WTC11 (cell line): Measurements from ENCODE around the gene MET. TPM values are rescaled to one million over a fixed set of nuclear protein-coding genes. Genes with fewer than 3 reads are reported as not detected.
A peak's percentile ranks its signal among the peaks of the same experiment; 100 is the strongest.

Experiments
- ATAC-seq: fragments of 200-7000 bp; cut with Tn5 transposase; 2 replicates; pipeline ENCODE4 v1.10.0; 2021; ENCODE audit warnings: mild to moderate bottlenecking, moderate library complexity
- CTCF ChIA-PET: fragments of 300-600 bp; sonication (Branson Sonifier 250); formaldehyde crosslinking; loops from one replicate; lab custom pipeline; 2021; ENCODE audit warnings: antibody characterized with exemption; lab: Charles Lee
- POLR2A ChIA-PET: fragments of 350-600 bp; sonication (Branson Sonifier 250); formaldehyde crosslinking; loops from one replicate; lab custom pipeline; 2021; ENCODE audit warnings: antibody characterized with exemption; lab: Charles Lee
- DNase-seq: peaks from one replicate; pipeline ENCODE4 v3.0.0; 2021; ENCODE audit warnings: low spot score
- H3K27ac Mint-ChIP-seq: 2 replicates; pipeline ENCODE4 v1.8.0; 2021; ENCODE audit warnings: mixed read lengths
- H3K27me3 Mint-ChIP-seq: 2 replicates; pipeline ENCODE4 v1.8.0; 2021; ENCODE audit warnings: low read depth, mild to moderate bottlenecking, moderate library complexity, mixed read lengths
- H3K36me3 Mint-ChIP-seq: 2 replicates; pipeline ENCODE4 v1.8.0; 2021; ENCODE audit warnings: mixed read lengths
- H3K4me1 Mint-ChIP-seq: 2 replicates; pipeline ENCODE4 v1.8.0; 2022; ENCODE audit warnings: mixed read lengths
- H3K4me3 Mint-ChIP-seq: 2 replicates; pipeline ENCODE4 v1.8.0; 2021; ENCODE audit warnings: mild to moderate bottlenecking, moderate library complexity, mixed read lengths
- H3K9me3 Mint-ChIP-seq: 2 replicates; pipeline ENCODE4 v1.8.0; 2021; ENCODE audit warnings: mixed read lengths
- CREB1 ChIP-seq: sonication (generic); formaldehyde crosslinking; IDR thresholded peaks from 2 replicates; pipeline ENCODE4 v1.8.0; 2023; ENCODE audit warnings: mild to moderate bottlenecking, missing genetic modification reagents
- CREM ChIP-seq: sonication (generic); formaldehyde crosslinking; IDR thresholded peaks from 2 replicates; pipeline ENCODE4 v1.8.1; 2022; ENCODE audit warnings: mild to moderate bottlenecking, missing genetic modification reagents, moderate library complexity
- EMX1 ChIP-seq: fragments of 250-450 bp; sonication (Bioruptor Pico); IDR thresholded peaks from 2 replicates; pipeline ENCODE4 v1.8.0; 2021; ENCODE audit warnings: mild to moderate bottlenecking
- FOXK1 ChIP-seq: sonication (generic); formaldehyde crosslinking; IDR thresholded peaks from 2 replicates; pipeline ENCODE4 v1.8.0; 2022; ENCODE audit warnings: mild to moderate bottlenecking, moderate library complexity, missing genetic modification reagents
- FOXP1 ChIP-seq: sonication (generic); formaldehyde crosslinking; IDR thresholded peaks from 2 replicates; pipeline ENCODE4 v1.8.0; 2022; ENCODE audit warnings: missing genetic modification reagents, mild to moderate bottlenecking, moderate library complexity, borderline replicate concordance
- GABPB1 ChIP-seq: sonication (generic); formaldehyde crosslinking; IDR thresholded peaks from 2 replicates; pipeline ENCODE4 v1.8.1; 2023; ENCODE audit warnings: mild to moderate bottlenecking, missing genetic modification reagents
- NFATC4 ChIP-seq: fragments of 250-450 bp; sonication (Bioruptor Pico); IDR thresholded peaks from 2 replicates; pipeline ENCODE4 v1.9.0; 2021; ENCODE audit warnings: mild to moderate bottlenecking
- NFE2L1 ChIP-seq: sonication (generic); formaldehyde crosslinking; IDR thresholded peaks from 2 replicates; pipeline ENCODE4 v1.8.1; 2023; ENCODE audit warnings: missing genetic modification reagents
- OVOL2 ChIP-seq: fragments of 250-450 bp; sonication (Bioruptor Pico); IDR thresholded peaks from 2 replicates; pipeline ENCODE4 v1.9.0; 2021; ENCODE audit warnings: mild to moderate bottlenecking, borderline replicate concordance
- SMAD3 ChIP-seq: sonication (generic); formaldehyde crosslinking; IDR thresholded peaks from 2 replicates; pipeline ENCODE4 v1.8.0; 2022; ENCODE audit warnings: missing genetic modification reagents, mild to moderate bottlenecking, borderline replicate concordance
- TEAD4 ChIP-seq: sonication (generic); formaldehyde crosslinking; IDR thresholded peaks from 2 replicates; pipeline ENCODE4 v1.8.0; 2022; ENCODE audit warnings: mild to moderate bottlenecking, missing genetic modification reagents
- ZNF396 ChIP-seq: fragments of 250-450 bp; sonication (Bioruptor Pico); IDR thresholded peaks from 2 replicates; pipeline ENCODE4 v1.8.0; 2021; ENCODE audit warnings: mild to moderate bottlenecking, moderate library complexity, borderline replicate concordance
- ZNF423 ChIP-seq: fragments of 250-450 bp; sonication (Bioruptor Pico); IDR thresholded peaks from 2 replicates; pipeline ENCODE4 v2.1.2; 2022; ENCODE audit warnings: mild to moderate bottlenecking, moderate library complexity
- ZNF671 ChIP-seq: fragments of 250-450 bp; sonication (Bioruptor Pico); IDR thresholded peaks from 2 replicates; pipeline ENCODE4 v1.8.0; 2021; ENCODE audit warnings: mild to moderate bottlenecking
- total RNA-seq: library from RNA; stranded (reverse); gene quantifications from 3 replicates; pipeline ENCODE4 v1.2.3, GENCODE V29; 2021
- TF ChIP-seq, protein P1 (sequence below): sonication (generic); formaldehyde crosslinking; IDR thresholded peaks from 2 replicates; pipeline ENCODE4 v1.8.1; 2022; ENCODE audit warnings: low read depth, missing genetic modification reagents, borderline replicate concordance
- TF ChIP-seq, protein P2 (sequence below): sonication (generic); formaldehyde crosslinking; IDR thresholded peaks from 2 replicates; pipeline ENCODE4 v1.8.1; 2023; ENCODE audit warnings: mild to moderate bottlenecking, missing genetic modification reagents
- TF ChIP-seq, protein P3 (sequence below): sonication (generic); formaldehyde crosslinking; IDR thresholded peaks from 2 replicates; pipeline ENCODE4 v1.8.0; 2023; ENCODE audit warnings: missing genetic modification reagents, mild to moderate bottlenecking, borderline replicate concordance
- TF ChIP-seq, protein P4 (sequence below): sonication (generic); formaldehyde crosslinking; IDR thresholded peaks from 2 replicates; pipeline ENCODE4 v1.8.1; 2022; ENCODE audit warnings: low read depth, mild to moderate bottlenecking, moderate library complexity, missing genetic modification reagents, borderline replicate concordance

MET gene
- total RNA-seq, 1 experiment from 2014 or later = 9.4 TPM

DNA sequence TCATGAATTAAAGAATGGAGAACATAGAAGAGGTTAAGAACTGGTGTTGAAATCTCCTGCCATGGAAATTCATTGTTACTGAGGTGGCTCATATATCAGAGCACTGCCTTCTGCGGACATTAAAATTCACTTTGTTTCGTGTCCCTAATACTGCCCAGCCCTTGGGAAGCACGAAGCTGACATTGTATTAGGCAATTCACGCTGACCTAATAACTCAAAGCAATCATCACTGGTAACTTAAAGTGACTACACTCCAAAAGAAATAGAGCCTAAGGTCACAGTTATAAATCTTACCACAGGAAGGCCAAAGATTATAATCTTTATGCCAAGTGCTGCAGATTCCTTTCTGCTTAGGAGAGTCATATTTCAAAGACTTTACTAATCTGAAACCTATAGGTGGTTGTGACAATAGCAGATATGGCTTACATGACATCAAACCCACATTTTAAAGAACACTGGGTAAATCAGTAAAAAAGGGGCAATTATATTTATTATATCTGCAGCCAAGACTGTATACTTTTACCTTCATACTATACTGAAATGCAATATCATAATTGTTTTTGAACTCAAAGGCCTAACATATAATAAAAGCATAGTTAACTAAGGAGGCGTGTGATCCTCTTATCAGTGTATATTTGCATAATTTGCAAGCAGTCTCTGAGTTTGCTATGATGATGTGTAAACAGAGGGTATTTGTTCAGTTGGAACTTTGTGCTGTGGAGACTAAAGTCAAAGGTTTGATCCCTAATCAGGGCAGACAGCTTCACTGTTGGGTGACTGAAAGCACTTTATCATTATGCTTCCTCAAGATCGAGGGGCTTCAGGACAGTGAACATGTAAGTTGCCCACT, 138.5 kb downstream of the MET start:
- Mint-ChIP-seq H3K4me3 (no peak overlapping the region), H3K36me3 (no peaks in the 10 kb centered on the region), H3K27ac (peak overlapping the region; percentile 48; the same call in 1 of the 2 replicates), H3K9me3 (no peaks in the 10 kb centered on the region), H3K4me1 (peaks cover 35% of the 10 kb centered on the region), H3K27me3 (no peaks in the 10 kb centered on the region)
- DNase-seq (no peak), ATAC-seq (peak; percentile 38)
- TF ChIP-seq GABPB1 (CRISPR knock-in tag) = 0 out of 2 replicates have a peak, but pooled peaks have one; percentile 22
- TF ChIP-seq FOXP1 = no peak
- CTCF ChIA-PET = interaction anchor here (0.6 to 1.9 kb wide), 5 partner anchors 9 to 219 kb away, joined by 3 to 8 read pairs (median 3); partner anchors contain the start of gene MET
- POLR2A ChIA-PET = no interaction called here

DNA sequence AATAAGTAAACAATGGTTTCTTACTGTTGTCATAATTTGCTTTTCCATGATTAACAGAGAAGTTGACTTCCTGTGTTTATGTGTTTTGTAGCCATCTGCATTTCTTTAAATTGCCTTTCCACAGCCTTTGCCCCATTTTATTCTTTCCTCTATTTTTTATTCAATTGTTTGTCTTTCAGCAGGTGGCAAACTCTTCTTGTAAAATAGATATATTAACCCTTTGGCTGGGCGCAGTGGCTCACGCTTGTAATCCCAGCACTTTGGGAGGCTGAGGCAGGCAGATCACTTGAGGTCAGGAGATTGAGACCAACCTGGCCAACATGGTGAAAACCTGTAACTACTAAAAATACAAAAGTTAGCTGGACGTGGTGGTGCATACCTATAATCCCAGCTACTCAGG, 139.8 kb downstream of the MET start:
- no peak for DNase-seq
- H3K36me3 Mint-ChIP-seq = no peaks in the 10 kb centered on the region
- ATAC-seq = no peak
- ChIA-PET CTCF (interaction anchor here (0.7 kb wide), 1 partner anchor 52 kb away, joined by 3 read pairs; no protein-coding TSS in a partner anchor), POLR2A (no interaction called here)
- no peaks in the 10 kb centered on the region for H3K27me3 Mint-ChIP-seq
- no peak overlapping the region for H3K4me3 Mint-ChIP-seq
- TF ChIP-seq, protein P1, sequence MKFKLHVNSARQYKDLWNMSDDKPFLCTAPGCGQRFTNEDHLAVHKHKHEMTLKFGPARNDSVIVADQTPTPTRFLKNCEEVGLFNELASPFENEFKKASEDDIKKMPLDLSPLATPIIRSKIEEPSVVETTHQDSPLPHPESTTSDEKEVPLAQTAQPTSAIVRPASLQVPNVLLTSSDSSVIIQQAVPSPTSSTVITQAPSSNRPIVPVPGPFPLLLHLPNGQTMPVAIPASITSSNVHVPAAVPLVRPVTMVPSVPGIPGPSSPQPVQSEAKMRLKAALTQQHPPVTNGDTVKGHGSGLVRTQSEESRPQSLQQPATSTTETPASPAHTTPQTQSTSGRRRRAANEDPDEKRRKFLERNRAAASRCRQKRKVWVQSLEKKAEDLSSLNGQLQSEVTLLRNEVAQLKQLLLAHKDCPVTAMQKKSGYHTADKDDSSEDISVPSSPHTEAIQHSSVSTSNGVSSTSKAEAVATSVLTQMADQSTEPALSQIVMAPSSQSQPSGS (CRISPR knock-in tag) = no peak
- TF ChIP-seq TEAD4 (no peak), ZNF671 (CRISPR knock-in tag) (no peak), NFATC4 (CRISPR knock-in tag) (no peak), OVOL2 (no peak), EMX1 (CRISPR knock-in tag) (no peak), ZNF423 (no peak), NFE2L1 (CRISPR knock-in tag) (no peak), ZNF396 (CRISPR knock-in tag) (no peak), SMAD3 (CRISPR knock-in tag) (no peak), CREB1 (CRISPR knock-in tag) (no peak), FOXK1 (CRISPR knock-in tag) (no peak), CREM (CRISPR knock-in tag) (no peak)
- TF ChIP-seq, protein P2, sequence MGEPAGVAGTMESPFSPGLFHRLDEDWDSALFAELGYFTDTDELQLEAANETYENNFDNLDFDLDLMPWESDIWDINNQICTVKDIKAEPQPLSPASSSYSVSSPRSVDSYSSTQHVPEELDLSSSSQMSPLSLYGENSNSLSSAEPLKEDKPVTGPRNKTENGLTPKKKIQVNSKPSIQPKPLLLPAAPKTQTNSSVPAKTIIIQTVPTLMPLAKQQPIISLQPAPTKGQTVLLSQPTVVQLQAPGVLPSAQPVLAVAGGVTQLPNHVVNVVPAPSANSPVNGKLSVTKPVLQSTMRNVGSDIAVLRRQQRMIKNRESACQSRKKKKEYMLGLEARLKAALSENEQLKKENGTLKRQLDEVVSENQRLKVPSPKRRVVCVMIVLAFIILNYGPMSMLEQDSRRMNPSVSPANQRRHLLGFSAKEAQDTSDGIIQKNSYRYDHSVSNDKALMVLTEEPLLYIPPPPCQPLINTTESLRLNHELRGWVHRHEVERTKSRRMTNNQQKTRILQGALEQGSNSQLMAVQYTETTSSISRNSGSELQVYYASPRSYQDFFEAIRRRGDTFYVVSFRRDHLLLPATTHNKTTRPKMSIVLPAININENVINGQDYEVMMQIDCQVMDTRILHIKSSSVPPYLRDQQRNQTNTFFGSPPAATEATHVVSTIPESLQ = no peak
- TF ChIP-seq, protein P3, sequence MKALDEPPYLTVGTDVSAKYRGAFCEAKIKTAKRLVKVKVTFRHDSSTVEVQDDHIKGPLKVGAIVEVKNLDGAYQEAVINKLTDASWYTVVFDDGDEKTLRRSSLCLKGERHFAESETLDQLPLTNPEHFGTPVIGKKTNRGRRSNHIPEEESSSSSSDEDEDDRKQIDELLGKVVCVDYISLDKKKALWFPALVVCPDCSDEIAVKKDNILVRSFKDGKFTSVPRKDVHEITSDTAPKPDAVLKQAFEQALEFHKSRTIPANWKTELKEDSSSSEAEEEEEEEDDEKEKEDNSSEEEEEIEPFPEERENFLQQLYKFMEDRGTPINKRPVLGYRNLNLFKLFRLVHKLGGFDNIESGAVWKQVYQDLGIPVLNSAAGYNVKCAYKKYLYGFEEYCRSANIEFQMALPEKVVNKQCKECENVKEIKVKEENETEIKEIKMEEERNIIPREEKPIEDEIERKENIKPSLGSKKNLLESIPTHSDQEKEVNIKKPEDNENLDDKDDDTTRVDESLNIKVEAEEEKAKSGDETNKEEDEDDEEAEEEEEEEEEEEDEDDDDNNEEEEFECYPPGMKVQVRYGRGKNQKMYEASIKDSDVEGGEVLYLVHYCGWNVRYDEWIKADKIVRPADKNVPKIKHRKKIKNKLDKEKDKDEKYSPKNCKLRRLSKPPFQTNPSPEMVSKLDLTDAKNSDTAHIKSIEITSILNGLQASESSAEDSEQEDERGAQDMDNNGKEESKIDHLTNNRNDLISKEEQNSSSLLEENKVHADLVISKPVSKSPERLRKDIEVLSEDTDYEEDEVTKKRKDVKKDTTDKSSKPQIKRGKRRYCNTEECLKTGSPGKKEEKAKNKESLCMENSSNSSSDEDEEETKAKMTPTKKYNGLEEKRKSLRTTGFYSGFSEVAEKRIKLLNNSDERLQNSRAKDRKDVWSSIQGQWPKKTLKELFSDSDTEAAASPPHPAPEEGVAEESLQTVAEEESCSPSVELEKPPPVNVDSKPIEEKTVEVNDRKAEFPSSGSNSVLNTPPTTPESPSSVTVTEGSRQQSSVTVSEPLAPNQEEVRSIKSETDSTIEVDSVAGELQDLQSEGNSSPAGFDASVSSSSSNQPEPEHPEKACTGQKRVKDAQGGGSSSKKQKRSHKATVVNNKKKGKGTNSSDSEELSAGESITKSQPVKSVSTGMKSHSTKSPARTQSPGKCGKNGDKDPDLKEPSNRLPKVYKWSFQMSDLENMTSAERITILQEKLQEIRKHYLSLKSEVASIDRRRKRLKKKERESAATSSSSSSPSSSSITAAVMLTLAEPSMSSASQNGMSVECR = no peak
- TF ChIP-seq, protein P4, sequence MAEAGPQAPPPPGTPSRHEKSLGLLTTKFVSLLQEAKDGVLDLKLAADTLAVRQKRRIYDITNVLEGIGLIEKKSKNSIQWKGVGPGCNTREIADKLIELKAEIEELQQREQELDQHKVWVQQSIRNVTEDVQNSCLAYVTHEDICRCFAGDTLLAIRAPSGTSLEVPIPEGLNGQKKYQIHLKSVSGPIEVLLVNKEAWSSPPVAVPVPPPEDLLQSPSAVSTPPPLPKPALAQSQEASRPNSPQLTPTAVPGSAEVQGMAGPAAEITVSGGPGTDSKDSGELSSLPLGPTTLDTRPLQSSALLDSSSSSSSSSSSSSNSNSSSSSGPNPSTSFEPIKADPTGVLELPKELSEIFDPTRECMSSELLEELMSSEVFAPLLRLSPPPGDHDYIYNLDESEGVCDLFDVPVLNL (CRISPR knock-in tag) = no peak
- TF ChIP-seq, all 79 proteins: peak for 0
- Mint-ChIP-seq H3K4me1 (peaks cover 35% of the 10 kb centered on the region), H3K9me3 (no peaks in the 10 kb centered on the region), H3K27ac (no peak overlapping the region)
